Activated T-cell treated with anti-CD3 and anti-CD28 coated beads, Interleukin-2, amount 50 U/mL, for 72 hours (primary cell): ENCODE data around the gene AAK1. TPM values are rescaled to one million over a fixed set of nuclear protein-coding genes. Genes with fewer than 3 reads are reported as not detected.
A peak's percentile ranks its signal among the peaks of the same experiment; 100 is the strongest.
"Not testable (repeated sequence)": the region's sequence is repeated elsewhere in the genome, so short reads cannot be mapped to it uniquely, and the experiment has no call there.

Experiments
- ATAC-seq, 2 donors: fragments of 150-1000 bp; cut with Tn5 transposase; replicated peaks in 1 of 2; 2 replicates each; pipeline ENCODE4 v1.10.0; 2021; ENCODE audit warnings: moderate library complexity in 2 of 2, mild to moderate bottlenecking in 1 of 2
- DNase-seq, 2 donors: peaks; one replicate each; pipeline ENCODE4 v3.0.0; 2021 to 2022; ENCODE audit warnings: mixed read lengths in 1 of 2
- H3K27ac Mint-ChIP-seq: one replicate; pipeline ENCODE4 v1.8.0; 2022; ENCODE audit warnings: mild to moderate bottlenecking, moderate library complexity, mixed read lengths
- H3K27me3 Mint-ChIP-seq: one replicate; pipeline ENCODE4 v1.8.0; 2022; ENCODE audit warnings: low read depth, mixed read lengths
- H3K36me3 Mint-ChIP-seq, 2 donors: one replicate each; pipeline ENCODE4 v1.8.0; 2022; ENCODE audit warnings: mixed read lengths in 2 of 2, mild to moderate bottlenecking in 1 of 2; ENCODE audit not compliant: insufficient read depth in 2 of 2
- H3K4me1 Mint-ChIP-seq: one replicate; pipeline ENCODE4 v1.8.0; 2022; ENCODE audit warnings: low read depth, mixed read lengths
- H3K4me3 Mint-ChIP-seq, 2 donors: one replicate each; pipeline ENCODE4 v1.8.0; 2022; ENCODE audit warnings: mild to moderate bottlenecking in 2 of 2, mixed read lengths in 2 of 2, moderate library complexity in 2 of 2
- H3K9me3 Mint-ChIP-seq, 2 donors: one replicate each; pipeline ENCODE4 v1.8.0; 2022; ENCODE audit warnings: mixed read lengths in 2 of 2
- total RNA-seq, 2 donors: library from RNA; stranded (reverse); gene quantifications; one replicate each; pipeline ENCODE4 v1.2.3, GENCODE V29; 2022

The AAK1 gene
- total RNA-seq, 2 donors from 2014 or later: 134 to 137 TPM

DNA sequence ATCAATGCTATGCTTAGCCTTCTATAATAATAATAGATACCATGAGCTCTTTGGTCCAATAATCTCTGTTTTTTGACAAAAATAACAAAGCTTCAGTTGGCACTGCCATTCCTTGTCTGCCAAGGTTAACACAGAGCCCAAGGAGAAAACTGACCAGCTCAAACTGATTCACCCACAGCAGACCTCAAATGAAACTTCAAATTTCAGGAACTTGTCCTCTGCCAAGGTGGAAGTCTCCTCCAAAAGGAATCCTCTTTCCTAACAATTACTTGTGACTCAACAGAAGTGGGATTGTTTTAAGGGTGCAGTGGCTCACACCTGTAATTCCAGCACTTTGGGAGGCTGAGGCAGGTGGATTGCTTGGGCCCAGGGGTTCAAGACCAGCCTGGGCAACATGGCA is 12.1 kb downstream of the AAK1 start:
- Mint-ChIP-seq H3K4me3 (no peak overlapping the region), H3K4me1 (peaks cover 46% of the 10 kb centered on the region), H3K36me3 (peaks cover 4 to 9% of the 10 kb centered on the region in 2 donors), H3K27me3 (no peaks in the 10 kb centered on the region), H3K27ac (peak overlapping the region; percentile 78), H3K9me3 (no peaks in the 10 kb centered on the region)
- ATAC-seq (no peak), DNase-seq (no peak)

- H3K27ac Mint-ChIP-seq: peak overlapping the region; percentile 78
- H3K27me3 Mint-ChIP-seq: no peaks in the 10 kb centered on the region
- peak overlapping the region in 1 of 2 donors; percentile 38 for H3K4me3 Mint-ChIP-seq
- peaks cover 41% of the 10 kb centered on the region for H3K4me1 Mint-ChIP-seq
- no peaks in the 10 kb centered on the region for H3K9me3 Mint-ChIP-seq
- DNase-seq (no peak), ATAC-seq (no peak)
- H3K36me3 Mint-ChIP-seq: peaks cover 2 to 6% of the 10 kb centered on the region in 2 donors
These were observed 13.5 kb downstream of the AAK1 start for GRCh38 chr2:69629921-69630608.

- Mint-ChIP-seq H3K4me3 (no peak overlapping the region), H3K4me1 (peaks cover 30% of the 10 kb centered on the region), H3K27ac (no peak overlapping the region), H3K36me3 (peaks cover 2 to 6% of the 10 kb centered on the region in 2 donors), H3K9me3 (no peaks in the 10 kb centered on the region), H3K27me3 (no peaks in the 10 kb centered on the region)
- peak; percentile 69 to 78 for ATAC-seq
- no peak for DNase-seq
These were observed 15.1 kb downstream of the AAK1 start for GRCh38 chr2:69628325-69629021.

DNA sequence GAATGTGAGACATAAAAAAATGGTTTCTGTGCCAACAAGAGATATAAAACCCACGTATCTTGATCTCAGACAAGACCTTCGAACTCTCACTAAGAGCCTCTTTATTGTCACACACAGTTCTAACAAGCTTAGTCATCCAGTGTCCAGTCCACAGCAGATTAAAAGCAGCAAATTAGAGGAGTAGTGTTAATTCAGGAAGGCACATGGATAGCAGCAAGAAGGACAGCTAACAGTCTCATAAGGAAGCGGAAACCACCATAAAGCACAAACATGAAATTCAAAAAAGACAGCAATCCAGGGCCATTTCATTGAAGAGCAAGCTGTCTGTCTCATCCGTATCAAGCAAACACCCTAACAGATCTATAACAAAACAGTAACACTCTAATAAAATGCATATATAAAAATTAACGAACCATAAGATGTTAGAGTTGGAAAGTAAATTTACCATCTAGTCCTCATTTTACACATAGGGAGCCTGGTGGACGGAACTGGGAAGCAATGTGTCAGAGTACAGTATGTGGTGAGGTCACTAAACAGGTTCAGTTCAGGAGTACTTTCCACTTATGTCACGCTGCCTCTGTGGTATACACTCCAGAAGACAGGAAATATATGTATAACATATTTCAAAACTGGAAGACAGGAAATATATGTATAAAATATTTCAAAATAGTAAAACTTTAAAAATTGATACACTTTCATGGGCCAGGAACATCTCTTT is 18.3 kb downstream of the AAK1 start:
- Mint-ChIP-seq H3K9me3 (peaks cover 0 to 4% of the 10 kb centered on the region in 2 donors), H3K27me3 (no peaks in the 10 kb centered on the region)
- no peak for DNase-seq

DNA sequence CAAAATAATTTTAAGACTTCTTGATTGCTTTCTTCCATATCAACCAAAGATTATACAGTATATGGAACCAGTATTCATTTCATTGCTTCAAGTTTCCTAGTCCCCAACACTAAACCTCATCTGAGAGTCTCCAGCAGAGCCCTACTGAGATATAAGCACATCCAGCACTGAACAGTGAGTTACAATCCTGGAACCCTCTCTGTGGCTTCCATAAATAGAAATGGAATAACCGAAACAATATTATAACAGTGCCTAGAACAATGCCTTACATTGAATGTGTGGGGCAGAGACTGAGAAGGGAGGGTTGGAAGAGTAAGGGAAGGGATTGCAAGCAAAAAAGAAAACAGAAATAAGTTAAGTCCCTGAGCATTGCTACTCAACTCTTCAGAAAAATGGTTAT is 18.9 kb downstream of the AAK1 start:
- no peaks in the 10 kb centered on the region for H3K27me3 Mint-ChIP-seq
- DNase-seq: no peak
- ATAC-seq: no peak
- H3K4me3 Mint-ChIP-seq: no peak overlapping the region
- H3K36me3 Mint-ChIP-seq: peaks cover 0 to 11% of the 10 kb centered on the region in 2 donors
- H3K4me1 Mint-ChIP-seq: no peaks in the 10 kb centered on the region
- H3K27ac Mint-ChIP-seq: no peak overlapping the region
- peaks cover 0 to 4% of the 10 kb centered on the region in 2 donors for H3K9me3 Mint-ChIP-seq

More for the DNA sequence above, 18.3 kb downstream of the AAK1 start:
- Mint-ChIP-seq H3K4me3 (no peak overlapping the region), H3K27ac (no peak overlapping the region), H3K36me3 (peaks cover 0 to 11% of the 10 kb centered on the region in 2 donors), H3K4me1 (no peaks in the 10 kb centered on the region)
- ATAC-seq: peak; percentile 64 to 76

GRCh38 chr2:69624131-69624530 is 19.4 kb downstream of the AAK1 start:
- Mint-ChIP-seq H3K4me1 (no peaks in the 10 kb centered on the region), H3K36me3 (peaks cover 0 to 11% of the 10 kb centered on the region in 2 donors), H3K4me3 (no peak overlapping the region), H3K27me3 (no peaks in the 10 kb centered on the region), H3K27ac (no peak overlapping the region), H3K9me3 (peaks cover 0 to 4% of the 10 kb centered on the region in 2 donors)
- ATAC-seq (no peak), DNase-seq (no peak)

- H3K27ac Mint-ChIP-seq: peak overlapping the region; percentile 38
- no peak for DNase-seq
- peak overlapping the region; percentile 42 to 68 for H3K4me3 Mint-ChIP-seq
- H3K4me1 Mint-ChIP-seq: no peaks in the 10 kb centered on the region
- peak in 1 of 2 donors; percentile 14 for ATAC-seq
- peaks cover 0 to 4% of the 10 kb centered on the region in 2 donors for H3K9me3 Mint-ChIP-seq
- peaks cover 0 to 11% of the 10 kb centered on the region in 2 donors for H3K36me3 Mint-ChIP-seq
- H3K27me3 Mint-ChIP-seq: no peaks in the 10 kb centered on the region
These were observed 20.3 kb downstream of the AAK1 start for GRCh38 chr2:69623236-69623635.

GRCh38 chr2:69622805-69623204 is 20.7 kb downstream of the AAK1 start:
- H3K27ac Mint-ChIP-seq, H3K4me1 Mint-ChIP-seq, H3K27me3 Mint-ChIP-seq, DNase-seq, ATAC-seq, H3K9me3 Mint-ChIP-seq: not testable (repeated sequence)
- H3K4me3 Mint-ChIP-seq: peak overlapping the region; percentile 42 to 68
- peaks cover 0 to 11% of the 10 kb centered on the region in 2 donors for H3K36me3 Mint-ChIP-seq

GRCh38 chr2:69622017-69622540 is 21.5 kb downstream of the AAK1 start:
- not testable (repeated sequence) for H3K27me3 Mint-ChIP-seq, H3K4me1 Mint-ChIP-seq, H3K27ac Mint-ChIP-seq, DNase-seq, H3K9me3 Mint-ChIP-seq, H3K4me3 Mint-ChIP-seq, ATAC-seq
- H3K36me3 Mint-ChIP-seq: peaks cover 0 to 11% of the 10 kb centered on the region in 2 donors

- DNase-seq: peak in 1 of 2 donors; percentile 33
- no peaks in the 10 kb centered on the region for H3K27me3 Mint-ChIP-seq
- H3K36me3 Mint-ChIP-seq: peaks cover 0 to 11% of the 10 kb centered on the region in 2 donors
- H3K9me3 Mint-ChIP-seq: peaks cover 0 to 4% of the 10 kb centered on the region in 2 donors
- no peak overlapping the region for H3K27ac Mint-ChIP-seq
- H3K4me3 Mint-ChIP-seq: peak overlapping the region; percentile 29 to 44
- H3K4me1 Mint-ChIP-seq: no peaks in the 10 kb centered on the region
- peak; percentile 36 to 61 for ATAC-seq
These were observed 22.1 kb downstream of the AAK1 start for GRCh38 chr2:69621440-69621839.

- no peak overlapping the region for H3K27ac Mint-ChIP-seq
- H3K27me3 Mint-ChIP-seq: no peaks in the 10 kb centered on the region
- no peaks in the 10 kb centered on the region for H3K4me1 Mint-ChIP-seq
- H3K36me3 Mint-ChIP-seq: peaks cover 0 to 11% of the 10 kb centered on the region in 2 donors
- no peak overlapping the region for H3K4me3 Mint-ChIP-seq
- DNase-seq (no peak), ATAC-seq (no peak)
- H3K9me3 Mint-ChIP-seq: peaks cover 0 to 4% of the 10 kb centered on the region in 2 donors
These were observed 22.7 kb downstream of the AAK1 start for GRCh38 chr2:69620870-69621269.

- Mint-ChIP-seq H3K27ac (no peak overlapping the region), H3K4me3 (no peak overlapping the region), H3K4me1 (no peaks in the 10 kb centered on the region), H3K9me3 (peaks cover 0 to 4% of the 10 kb centered on the region in 2 donors), H3K27me3 (no peaks in the 10 kb centered on the region), H3K36me3 (peaks cover 0 to 12% of the 10 kb centered on the region in 2 donors)
- ATAC-seq (peak; percentile 65 to 82), DNase-seq (no peak)
These were observed 23.8 kb downstream of the AAK1 start for GRCh38 chr2:69619725-69620124.

GRCh38 chr2:69618362-69618761 is 25.2 kb downstream of the AAK1 start:
- Mint-ChIP-seq H3K4me3 (no peak overlapping the region), H3K27ac (no peak overlapping the region), H3K4me1 (peaks cover 10% of the 10 kb centered on the region), H3K27me3 (no peaks in the 10 kb centered on the region), H3K9me3 (peaks cover 0 to 8% of the 10 kb centered on the region in 2 donors), H3K36me3 (peaks cover 8 to 19% of the 10 kb centered on the region in 2 donors)
- ATAC-seq: no peak
- DNase-seq: no peak
